GM21390 (cell line): ENCODE measurements around the gene ZNF366.

Experiments used
- ATAC-seq: cut with Tn5 transposase; IDR thresholded peaks from one replicate; pipeline ENCODE4 v1.9.1; 2021; ENCODE audit not compliant: unreplicated experiment

The ZNF366 gene

GRCh38 chr5:72498284-72498683, 8.9 kb downstream of the ZNF366 start:
- no peak for ATAC-seq

- ATAC-seq: no peak
Measured at GRCh38 chr5:72497823-72498222, 9.4 kb downstream of the ZNF366 start.

- ATAC-seq: no peak
Measured at GRCh38 chr5:72495410-72495809, 11.8 kb downstream of the ZNF366 start.

- ATAC-seq: no peak
Measured at GRCh38 chr5:72494623-72495124, 12.5 kb downstream of the ZNF366 start.

- ATAC-seq: no peak
Measured at GRCh38 chr5:72489536-72489935, 17.7 kb downstream of the ZNF366 start.

GRCh38 chr5:72488756-72489155, 18.5 kb downstream of the ZNF366 start:
- no peak for ATAC-seq

- no peak for ATAC-seq
Measured at GRCh38 chr5:72487177-72487576, 20.0 kb downstream of the ZNF366 start.

GRCh38 chr5:72486371-72486770, 20.8 kb downstream of the ZNF366 start:
- ATAC-seq: no peak

- no peak for ATAC-seq
Measured at GRCh38 chr5:72485430-72485974, 21.7 kb downstream of the ZNF366 start.

- no peak for ATAC-seq
Measured at GRCh38 chr5:72482046-72482445, 25.2 kb downstream of the ZNF366 start.

- no peak for ATAC-seq
Measured at GRCh38 chr5:72480841-72481240, 26.4 kb downstream of the ZNF366 start.

- no peak for ATAC-seq
Measured at GRCh38 chr5:72479921-72480320, 27.3 kb downstream of the ZNF366 start.

GRCh38 chr5:72478684-72479083, 28.5 kb downstream of the ZNF366 start:
- ATAC-seq: no peak

- ATAC-seq: no peak
Measured at GRCh38 chr5:72478276-72478675, 28.9 kb downstream of the ZNF366 start.

GRCh38 chr5:72477644-72478043, 29.6 kb downstream of the ZNF366 start:
- ATAC-seq: no peak

- ATAC-seq: no peak
Measured at GRCh38 chr5:72477176-72477575, 30.0 kb downstream of the ZNF366 start.

- no peak for ATAC-seq
Measured at GRCh38 chr5:72476721-72477120, 30.5 kb downstream of the ZNF366 start.

GRCh38 chr5:72476275-72476674, 30.9 kb downstream of the ZNF366 start:
- no peak for ATAC-seq

- no peak for ATAC-seq
Measured at GRCh38 chr5:72474516-72474915, 32.7 kb downstream of the ZNF366 start.

- no peak for ATAC-seq
Measured at GRCh38 chr5:72474046-72474500, 33.1 kb downstream of the ZNF366 start.

- ATAC-seq: no peak
Measured at GRCh38 chr5:72472666-72473422, 34.4 kb downstream of the ZNF366 start.

GRCh38 chr5:72472031-72472430, 35.2 kb downstream of the ZNF366 start:
- ATAC-seq: no peak

GRCh38 chr5:72470826-72471225, 36.4 kb downstream of the ZNF366 start:
- ATAC-seq: no peak
